Breast epithelium (tissue), 4 donors: ENCODE measurements around the gene KBTBD13. TPM values are rescaled to one million over a fixed set of nuclear protein-coding genes. Genes with fewer than 3 reads are reported as not detected.
A peak's percentile ranks its signal among the peaks of the same experiment; 100 is the strongest.

Experiments used
- DNase-seq, 2 donors: peaks; one replicate each; pipeline ENCODE4 v3.0.0-alpha.2; 2019; ENCODE audit warnings: low spot score in 2 of 2
- H3K27ac ChIP-seq, 2 donors: fragments of 200-600 bp; sonication (generic) in 1 of 2; one replicate each; pipeline ENCODE4 v1.5.1; 2016 to 2019; ENCODE audit warnings: mild to moderate bottlenecking in 1 of 2
- H3K27me3 ChIP-seq, 2 donors: fragments of 200-600 bp; sonication (generic) in 1 of 2; one replicate each; pipeline versions ENCODE4 v1.5.1 to v1.6.0; 2017 to 2019; ENCODE audit warnings: control low read depth in 1 of 2, mild to moderate bottlenecking in 1 of 2
- H3K36me3 ChIP-seq: fragments of 200-600 bp; one replicate; pipeline ENCODE4 v1.5.1; 2019
- H3K4me1 ChIP-seq, 2 donors: fragments of 200-600 bp; sonication (generic); one replicate each; pipeline ENCODE4 v1.5.1; 2016 to 2019; ENCODE audit warnings: control low read depth in 1 of 2
- H3K4me3 ChIP-seq, 3 donors: fragments of 200-600 bp; sonication (generic); 1 replicate in 2 of 3; 2 replicates in 1 of 3; pipeline ENCODE4 v1.5.1; 2016 to 2019; ENCODE audit warnings: mild to moderate bottlenecking in 3 of 3, moderate library complexity in 2 of 3
- H3K9me3 ChIP-seq, 2 donors: fragments of 200-600 bp; sonication (generic) in 1 of 2; one replicate each; pipeline ENCODE4 v1.5.1; 2016 to 2019; ENCODE audit warnings: control low read depth in 1 of 2
- CTCF ChIP-seq, 3 donors: fragments of 450-650 bp; IDR thresholded peaks; one replicate each; pipeline ENCODE4 v1.5.1; 2016 to 2017; ENCODE audit warnings: antibody characterized with exemption in 3 of 3, mild to moderate bottlenecking in 3 of 3, moderate library complexity in 3 of 3
- POLR2A ChIP-seq: fragments of 450-650 bp; IDR thresholded peaks from one replicate; pipeline ENCODE4 v1.6.1; 2016; ENCODE audit warnings: antibody characterized with exemption, mild to moderate bottlenecking, moderate library complexity
- POLR2AphosphoS5 ChIP-seq, 3 donors: sonication (generic); formaldehyde crosslinking; IDR thresholded peaks; one replicate each; pipeline ENCODE4 v1.6.1; 2017; ENCODE audit warnings: antibody characterized with exemption in 3 of 3
- intact Hi-C: fragments of 100-400 bp; cut with DNase I; formaldehyde crosslinking; loops from one replicate; pipeline ENCODE4 v1.15.1; 2023; ENCODE audit warnings: low total_unique reads
- total RNA-seq, 3 donors: library from RNA; depleted of rRNA; stranded (reverse); fragments of >200 nt; gene quantifications; one replicate each; pipeline ENCODE4 v1.1.0, GENCODE V29; 2016

KBTBD13 gene
- total RNA-seq, 3 donors from 2014 or later = 0.15 to 0.33 TPM; not detected in 1

- no peak for DNase-seq
- intact Hi-C loops = no loop called here
- no peaks in the 10 kb centered on the region for H3K9me3 ChIP-seq
- H3K27me3 ChIP-seq = no peaks in the 10 kb centered on the region
- H3K4me3 ChIP-seq = no peak overlapping the region
- no peaks in the 10 kb centered on the region for H3K4me1 ChIP-seq
- no peaks in the 10 kb centered on the region for H3K36me3 ChIP-seq
- peak overlapping the region; percentile 92 to 98 for H3K27ac ChIP-seq
- no peak for TF ChIP-seq POLR2A
- no peak for TF ChIP-seq CTCF (IDR thresholded peaks at IDR 0.05)
- TF ChIP-seq POLR2AphosphoS5 (IDR thresholded peaks at IDR 0.05) = no peak
These were observed 8.1 kb downstream of the KBTBD13 start for GRCh38 chr15:65084500-65085206.

- TF ChIP-seq CTCF (IDR thresholded peaks at IDR 0.05) = no peak
- TF ChIP-seq POLR2A = no peak
- no peak for TF ChIP-seq POLR2AphosphoS5 (IDR thresholded peaks at IDR 0.05)
- Histone ChIP-seq H3K4me3 (no peak overlapping the region), H3K36me3 (no peaks in the 10 kb centered on the region), H3K27ac (peak overlapping the region; percentile 92 to 98), H3K4me1 (no peaks in the 10 kb centered on the region), H3K9me3 (no peaks in the 10 kb centered on the region), H3K27me3 (no peaks in the 10 kb centered on the region)
- DNase-seq = no peak
- intact Hi-C loops = no loop called here
These were observed 8.7 kb downstream of the KBTBD13 start for GRCh38 chr15:65085207-65085753.

GRCh38 chr15:65085990-65086679, 9.6 kb downstream of the KBTBD13 start:
- Histone ChIP-seq H3K4me1 (no peaks in the 10 kb centered on the region), H3K9me3 (no peaks in the 10 kb centered on the region), H3K36me3 (no peaks in the 10 kb centered on the region), H3K4me3 (no peak overlapping the region), H3K27me3 (no peaks in the 10 kb centered on the region), H3K27ac (peak overlapping the region; percentile 92 to 98)
- peak in 1 of 2 donors; percentile 53 for DNase-seq
- intact Hi-C loops = no loop called here
- TF ChIP-seq POLR2A (no peak), CTCF (IDR thresholded peaks at IDR 0.05) (peak in 1 of 3 donors; percentile 29)

- H3K36me3 ChIP-seq = no peaks in the 10 kb centered on the region
- peak overlapping the region; percentile 92 to 98 for H3K27ac ChIP-seq
- H3K4me1 ChIP-seq = no peaks in the 10 kb centered on the region
- H3K9me3 ChIP-seq = no peaks in the 10 kb centered on the region
- intact Hi-C loops = no loop called here
- TF ChIP-seq POLR2AphosphoS5 (IDR thresholded peaks at IDR 0.05) (no peak), CTCF (IDR thresholded peaks at IDR 0.05) (no peak), POLR2A (no peak)
- H3K27me3 ChIP-seq = no peaks in the 10 kb centered on the region
- DNase-seq = peak in 1 of 2 donors; percentile 55
- H3K4me3 ChIP-seq = no peak overlapping the region
These were observed 10.2 kb downstream of the KBTBD13 start for GRCh38 chr15:65086680-65087111.

- Histone ChIP-seq H3K36me3 (no peaks in the 10 kb centered on the region), H3K27me3 (no peaks in the 10 kb centered on the region), H3K4me3 (peak overlapping the region in 1 of 3 donors; percentile 2), H3K9me3 (no peaks in the 10 kb centered on the region), H3K4me1 (no peaks in the 10 kb centered on the region), H3K27ac (peak overlapping the region; percentile 92 to 98)
- TF ChIP-seq CTCF (IDR thresholded peaks at IDR 0.05) = no peak
- intact Hi-C loops = no loop called here
- no peak for DNase-seq
These were observed 10.9 kb downstream of the KBTBD13 start for GRCh38 chr15:65087411-65087810.
